C1 segment of cervical spinal cord (tissue), 14 donors: ENCODE measurements around the gene STAB2.

ENCODE experiments used
- DNase-seq, 14 donors: peaks; one replicate each; lab custom pipeline; 2025; lab: John Stamatoyannopoulos, UW

STAB2 gene

GRCh38 chr12:103743788-103744187 lies 156.7 kb downstream of the STAB2 start:
- no peak for DNase-seq

GRCh38 chr12:103745962-103746361 lies 158.9 kb downstream of the STAB2 start:
- DNase-seq: no peak

- DNase-seq: no peak
These were observed 160.9 kb downstream of the STAB2 start for GRCh38 chr12:103748002-103748401.

GRCh38 chr12:103748875-103749274 lies 161.8 kb downstream of the STAB2 start:
- no peak for DNase-seq

- DNase-seq: no peak
These were observed 164.1 kb downstream of the STAB2 start for GRCh38 chr12:103751171-103751570.

GRCh38 chr12:103751600-103751999 lies 164.5 kb downstream of the STAB2 start:
- no peak for DNase-seq

- no peak for DNase-seq
These were observed 168.4 kb downstream of the STAB2 start for GRCh38 chr12:103755425-103755824.

- no peak for DNase-seq
These were observed 169.4 kb downstream of the STAB2 start for GRCh38 chr12:103756443-103756842.

GRCh38 chr12:103757248-103757647 lies 170.2 kb downstream of the STAB2 start:
- DNase-seq: no peak

GRCh38 chr12:103758310-103759089 lies 171.4 kb downstream of the STAB2 start:
- peak in 1 of 14 donors; percentile 11 for DNase-seq

GRCh38 chr12:103762473-103762872 lies 175.4 kb downstream of the STAB2 start:
- peak in 2 of 14 donors; percentile 7 to 11 for DNase-seq

GRCh38 chr12:103765322-103765721 lies 178.2 kb downstream of the STAB2 start:
- no peak for DNase-seq

GRCh38 chr12:103766028-103766427 lies 179.0 kb downstream of the STAB2 start:
- DNase-seq: no peak

- DNase-seq: no peak
These were observed 181.5 kb downstream of the STAB2 start for GRCh38 chr12:103768467-103769123.

- no peak for DNase-seq
These were observed 182.3 kb downstream of the STAB2 start for GRCh38 chr12:103769240-103769945.

GRCh38 chr12:103771466-103771865 lies 184.4 kb downstream of the STAB2 start:
- DNase-seq: peak in 5 of 14 donors; percentile 6 to 43 (median 8)

GRCh38 chr12:103772367-103773108 lies 185.5 kb downstream of the STAB2 start:
- DNase-seq: no peak

GRCh38 chr12:103773109-103773910 lies 186.2 kb downstream of the STAB2 start:
- DNase-seq: peak in 1 of 14 donors; percentile 3

- DNase-seq: no peak
These were observed 188.0 kb downstream of the STAB2 start for GRCh38 chr12:103774977-103775560.

- DNase-seq: no peak
These were observed 191.7 kb downstream of the STAB2 start for GRCh38 chr12:103778781-103779180.
